SK-N-SH (cell line): ENCODE measurements around the gene METTL9. TPM values are rescaled to one million over a fixed set of nuclear protein-coding genes. Genes with fewer than 3 reads are reported as not detected.

Source experiments
- CTCF ChIA-PET: fragments of 300-600, 350-600 bp; formaldehyde crosslinking; extraction: SDS; loops from one replicate; lab custom pipeline; 2021; lab: Yijun Ruan, JAX
- POLR2A ChIA-PET: fragments of 350-600 bp; sonication (Branson Sonifier 250); formaldehyde crosslinking; extraction: SDS; loops from one replicate; lab custom pipeline; 2020; ENCODE audit warnings: antibody characterized with exemption, inconsistent platforms; lab: Yijun Ruan, JAX
- DNase-seq: peaks from one replicate; pipeline ENCODE4 v3.0.0; 2012
- H2AFZ ChIP-seq: fragments of 200-600 bp; sonication (generic); 2 replicates; pipeline ENCODE4 v1.8.1; 2016; ENCODE audit warnings: antibody characterized with exemption, mild to moderate bottlenecking, low read depth
- H3F3A ChIP-seq: fragments of 200-600 bp; sonication (generic); replicated peaks from 2 replicates; pipeline ENCODE3; 2016; ENCODE audit warnings: antibody characterized with exemption, mild to moderate bottlenecking; ENCODE audit not compliant: insufficient read depth
- H3K27ac ChIP-seq, 2 experiments: fragments of 200-500 bp in 1 of 2; fragments of 200-600 bp in 1 of 2; sonication (Bioruptor generic) in 1 of 2; sonication (generic), shearing (Covaris generic) in 1 of 2; 2 replicates each; pipeline versions ENCODE4 v1.5.1 to v1.6.1; 2014 to 2016; ENCODE audit warnings: low read depth in 2 of 2, inconsistent platforms in 1 of 2, low read length in 1 of 2, mild to moderate bottlenecking in 1 of 2, mixed read lengths in 1 of 2
- H3K27me3 ChIP-seq: fragments of 200-600 bp; sonication (generic), shearing (Covaris generic); 2 replicates; pipeline ENCODE4 v1.6.1; 2016; ENCODE audit warnings: mixed run types; ENCODE audit not compliant: insufficient read depth
- H3K36me3 ChIP-seq, 2 experiments: fragments of 200-500 bp in 1 of 2; fragments of 200-600 bp in 1 of 2; sonication (Bioruptor generic) in 1 of 2; sonication (generic) in 1 of 2; replicated peaks in 1 of 2; 2 replicates each; pipeline versions ENCODE3 to v1.5.1; 2014 to 2016; ENCODE audit warnings: low read length in 1 of 2, mild to moderate bottlenecking in 1 of 2; ENCODE audit not compliant: insufficient read depth in 2 of 2, control insufficient read depth in 1 of 2
- H3K4me1 ChIP-seq, 2 experiments: fragments of 200-500 bp in 1 of 2; fragments of 200-600 bp in 1 of 2; sonication (Bioruptor generic) in 1 of 2; sonication (generic), shearing (Covaris generic) in 1 of 2; 2 replicates each; pipeline versions ENCODE4 v1.5.1 to v1.6.1; 2014 to 2016; ENCODE audit warnings: low read depth in 1 of 2, low read length in 1 of 2, mixed run types in 1 of 2; ENCODE audit not compliant: insufficient read depth in 2 of 2, control insufficient read depth in 1 of 2
- H3K4me2 ChIP-seq: fragments of 200-600 bp; sonication (generic), shearing (Covaris generic); 2 replicates; pipeline ENCODE4 v1.6.1; 2017; ENCODE audit warnings: mixed run types
- H3K4me3 ChIP-seq, 2 experiments: fragments of 200-500 bp in 1 of 2; fragments of 200-600 bp in 1 of 2; sonication (Bioruptor generic) in 1 of 2; sonication (generic), shearing (Covaris generic) in 1 of 2; 2 replicates each; pipeline versions ENCODE4 v1.5.1 to v1.8.1; 2014 to 2016; ENCODE audit warnings: low read depth in 2 of 2, inconsistent platforms in 1 of 2, low read length in 1 of 2, mild to moderate bottlenecking in 1 of 2, mixed read lengths in 1 of 2, moderate library complexity in 1 of 2
- H3K79me2 ChIP-seq: fragments of 200-600 bp; sonication (generic); 2 replicates; pipeline ENCODE4 v1.8.1; 2017; ENCODE audit warnings: mild to moderate bottlenecking; ENCODE audit not compliant: insufficient read depth
- H3K9ac ChIP-seq: fragments of 200-600 bp; sonication (generic); 2 replicates; pipeline ENCODE4 v1.6.1; 2017; ENCODE audit warnings: mixed run types
- H3K9me2 ChIP-seq: fragments of 200-600 bp; sonication (generic); 2 replicates; pipeline ENCODE4 v1.6.1; 2017; ENCODE audit warnings: mixed run types
- H3K9me3 ChIP-seq: fragments of 200-600 bp; sonication (generic); 2 replicates; pipeline ENCODE4 v1.6.1; 2017; ENCODE audit warnings: mixed run types, mild to moderate bottlenecking, moderate library complexity
- H4K20me1 ChIP-seq: fragments of 200-600 bp; sonication (generic); 2 replicates; pipeline ENCODE4 v1.6.1; 2017; ENCODE audit warnings: mild to moderate bottlenecking, mixed run types; ENCODE audit not compliant: insufficient read depth
- CHD2 ChIP-seq: fragments of 150-350 bp; IDR thresholded peaks from 2 replicates; pipeline ENCODE4 v1.6.1; 2018; ENCODE audit warnings: low read length; ENCODE audit not compliant: partially characterized antibody
- ELF1 ChIP-seq: IDR thresholded peaks from 2 replicates; pipeline ENCODE4 v1.4.0; 2012
- EP300 ChIP-seq, 2 experiments: IDR thresholded peaks; 2 replicates each; pipeline versions ENCODE4 v1.4.0 to v1.6.1; 2012; ENCODE audit warnings: borderline replicate concordance in 1 of 2, low read depth in 1 of 2, low read length in 1 of 2
- FOSL2 ChIP-seq: IDR thresholded peaks from 2 replicates; pipeline ENCODE4 v1.4.0; 2012; ENCODE audit warnings: low read depth, mild to moderate bottlenecking, moderate library complexity, borderline replicate concordance
- FOXJ3 ChIP-seq: sonication (generic); formaldehyde crosslinking; IDR thresholded peaks from 2 replicates; pipeline ENCODE4 v1.5.1; 2020; ENCODE audit warnings: mild to moderate bottlenecking, missing genetic modification reagents
- FOXM1 ChIP-seq: IDR thresholded peaks from 2 replicates; pipeline ENCODE4 v1.4.0; 2012; ENCODE audit warnings: low read depth, mild to moderate bottlenecking
- GABPA ChIP-seq: IDR thresholded peaks from 2 replicates; pipeline ENCODE4 v1.4.0; 2012; ENCODE audit warnings: low read depth, mild to moderate bottlenecking
- IRF3 ChIP-seq: fragments of 150-350 bp; IDR thresholded peaks from 2 replicates; pipeline ENCODE4 v1.6.1; 2016; ENCODE audit warnings: mild to moderate bottlenecking, low read depth, low read length
- JUND ChIP-seq: IDR thresholded peaks from 2 replicates; pipeline ENCODE4 v1.4.0; 2012
- NFIC ChIP-seq: IDR thresholded peaks from 2 replicates; pipeline ENCODE4 v1.4.0; 2012; ENCODE audit warnings: borderline replicate concordance
- NRF1 ChIP-seq: IDR thresholded peaks from 2 replicates; pipeline ENCODE4 v1.6.1; 2012; ENCODE audit warnings: low read depth, mild to moderate bottlenecking, low read length
- POLR2AphosphoS5 ChIP-seq: IDR thresholded peaks from 2 replicates; pipeline ENCODE4 v1.6.1; 2012; ENCODE audit warnings: low read depth, low read length
- RXRA ChIP-seq: IDR thresholded peaks from 2 replicates; pipeline ENCODE4 v1.4.0; 2012; ENCODE audit warnings: low read depth, mild to moderate bottlenecking, borderline replicate concordance
- SMC3 ChIP-seq: IDR thresholded peaks from 2 replicates; pipeline ENCODE4 v1.6.1; 2012; ENCODE audit warnings: low read depth, low read length, improper control_type of control experiment
- TAF1 ChIP-seq: IDR thresholded peaks from 2 replicates; pipeline ENCODE4 v1.6.1; 2012; ENCODE audit warnings: low read depth, mild to moderate bottlenecking, low read length, moderate library complexity, borderline replicate concordance
- YY1 ChIP-seq: IDR thresholded peaks from 2 replicates; pipeline ENCODE4 v1.4.0; 2012; ENCODE audit warnings: low read depth, mild to moderate bottlenecking
- ZBTB33 ChIP-seq: IDR thresholded peaks from 2 replicates; pipeline ENCODE4 v1.4.0; 2012; ENCODE audit warnings: low read depth, borderline replicate concordance
- WGBS: methylation state at CpG from one replicate; pipeline ENCODE4 v1.1.6; 2017; ENCODE audit warnings: low lambda C conversion rate; 5-methylcytosine and 5-hydroxymethylcytosine counted together
- polyA plus RNA-seq, 3 experiments: library from polyadenylated mRNA; depleted of rRNA; stranded (reverse); fragments of >200 nt; gene quantifications; 2 replicates each; pipeline ENCODE4 v1.2.3, GENCODE V29; 2012
- TF ChIP-seq, protein P1 (sequence below): fragments of 150-350 bp; IDR thresholded peaks from 2 replicates; pipeline ENCODE4 v1.6.1; 2017; ENCODE audit warnings: antibody characterized with exemption, low read length, low read depth, borderline replicate concordance
- TF ChIP-seq, protein P2 (sequence below): IDR thresholded peaks from 2 replicates; pipeline ENCODE4; 2012
- TF ChIP-seq, protein P3 (sequence below): IDR thresholded peaks from 2 replicates; pipeline ENCODE4 v1.4.0; 2012; ENCODE audit warnings: low read depth, borderline replicate concordance

The METTL9 gene
- polyA plus RNA-seq, 1 of the 3 experiments (the other 2 are of a cell fraction): 70.7 TPM

DNA sequence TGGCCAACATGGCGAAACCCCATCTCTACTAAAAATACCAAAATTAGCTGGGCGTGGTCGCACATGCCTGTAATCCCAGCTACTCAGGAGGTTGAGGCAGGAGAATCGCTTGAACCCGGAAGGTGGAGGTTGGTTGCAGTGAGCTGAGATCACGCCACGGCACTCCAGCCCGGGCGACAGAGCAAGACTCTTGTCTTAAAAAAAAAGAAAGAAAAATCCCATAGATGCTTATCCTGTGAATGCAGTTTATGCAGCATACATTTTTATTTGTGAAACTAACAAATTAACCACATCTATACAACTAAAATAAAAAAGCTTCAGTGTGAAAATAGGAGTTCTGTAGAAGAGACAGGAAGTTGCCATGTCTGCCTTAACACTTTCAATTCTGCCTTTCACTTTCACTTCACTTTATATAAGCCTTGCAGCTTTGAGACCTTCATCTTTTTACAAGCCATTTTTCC lies 45.9 kb downstream of the METTL9 start:
- DNase-seq: no peak
- H3F3A ChIP-seq: no peaks in the 10 kb centered on the region
- no peaks in the 10 kb centered on the region for H3K9me3 ChIP-seq
- peak overlapping the region in 1 of 2 experiments; percentile 14; a peak in 2 of 4 replicates for H3K27ac ChIP-seq
- 96% methylated on average over 9 of the region's 9 CpGs for WGBS
- H3K27me3 ChIP-seq: no peaks in the 10 kb centered on the region
- H4K20me1 ChIP-seq: peaks cover 6% of the 10 kb centered on the region
- peaks cover 76% of the 10 kb centered on the region for H3K79me2 ChIP-seq
- TF ChIP-seq TAF1 (no peak), CHD2 (no peak), NFIC (no peak)
- TF ChIP-seq, protein P1, sequence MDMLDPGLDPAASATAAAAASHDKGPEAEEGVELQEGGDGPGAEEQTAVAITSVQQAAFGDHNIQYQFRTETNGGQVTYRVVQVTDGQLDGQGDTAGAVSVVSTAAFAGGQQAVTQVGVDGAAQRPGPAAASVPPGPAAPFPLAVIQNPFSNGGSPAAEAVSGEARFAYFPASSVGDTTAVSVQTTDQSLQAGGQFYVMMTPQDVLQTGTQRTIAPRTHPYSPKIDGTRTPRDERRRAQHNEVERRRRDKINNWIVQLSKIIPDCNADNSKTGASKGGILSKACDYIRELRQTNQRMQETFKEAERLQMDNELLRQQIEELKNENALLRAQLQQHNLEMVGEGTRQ: no peak
- no peak overlapping the region for H3K4me3 ChIP-seq
- no peak overlapping the region for H3K9ac ChIP-seq
- no peak overlapping the region; the same call in 1 of the 2 replicates for H2AFZ ChIP-seq
- H3K9me2 ChIP-seq: no peaks in the 10 kb centered on the region
- ChIA-PET CTCF (interaction anchor here (1.2 to 2.2 kb wide), 4 partner anchors 12 to 63 kb away, joined by 3 to 23 read pairs (median 10); no protein-coding TSS in a partner anchor), POLR2A (no interaction called here)
- H3K36me3 ChIP-seq: peaks cover 0 to 15% of the 10 kb centered on the region in 2 experiments
- peak overlapping the region; percentile 36 for H3K4me2 ChIP-seq
- H3K4me1 ChIP-seq: peaks cover 0 to 5% of the 10 kb centered on the region in 2 experiments; a peak in 3 of 4 replicates

DNA sequence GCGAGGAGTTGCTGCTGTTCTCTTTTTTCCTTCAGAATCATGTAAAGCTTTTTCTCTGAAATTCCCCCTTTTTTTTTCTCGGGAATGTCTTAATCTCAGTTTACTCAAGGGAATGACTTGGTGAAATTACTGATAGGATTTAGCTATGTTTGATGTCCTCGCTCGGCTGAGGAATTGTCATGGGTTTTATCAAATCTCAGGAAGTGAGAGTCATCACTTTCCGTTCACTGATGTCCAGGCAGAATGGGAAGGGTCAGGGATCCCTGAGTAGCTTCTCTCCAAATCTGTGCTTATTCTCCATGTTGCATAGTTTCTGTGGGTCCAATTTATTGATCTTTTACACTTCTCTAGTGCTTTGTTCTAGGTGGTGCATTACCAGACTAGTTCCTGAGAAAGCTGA lies 46.7 kb downstream of the METTL9 start:
- Histone ChIP-seq H3K9ac (no peak overlapping the region), H3K36me3 (peaks cover 0 to 13% of the 10 kb centered on the region in 2 experiments), H3K4me3 (no peak overlapping the region), H3K27ac (no peak overlapping the region), H3K79me2 (peaks cover 78% of the 10 kb centered on the region), H3K9me2 (no peaks in the 10 kb centered on the region), H3K4me1 (peaks cover 0 to 5% of the 10 kb centered on the region in 2 experiments; a peak in 3 of 4 replicates), H4K20me1 (peaks cover 2% of the 10 kb centered on the region; the same call in 1 of the 2 replicates), H3K4me2 (no peak overlapping the region; the same call in 1 of the 2 replicates), H3F3A (no peaks in the 10 kb centered on the region), H2AFZ (no peak overlapping the region), H3K9me3 (no peaks in the 10 kb centered on the region), H3K27me3 (no peaks in the 10 kb centered on the region)
- ChIA-PET CTCF (interaction anchor here (0.9 to 2.2 kb wide), 5 partner anchors 11 to 62 kb away, joined by 3 to 23 read pairs (median 9); no protein-coding TSS in a partner anchor), POLR2A (no interaction called here)
- no peak for DNase-seq
- WGBS: 91% methylated on average over 5 of the region's 5 CpGs
- no peak for TF ChIP-seq EP300 (IDR thresholded peaks at IDR 0.05; ENCODE audit: borderline replicate concordance in 1 of 2, low read depth in 1 of 2, low read length in 1 of 2)
- TF ChIP-seq YY1: no peak
- TF ChIP-seq POLR2AphosphoS5: no peak
- TF ChIP-seq IRF3: no peak
- no peak for TF ChIP-seq ZBTB33
- no peak for TF ChIP-seq ELF1
- no peak for TF ChIP-seq FOXM1
- TF ChIP-seq, protein P2, sequence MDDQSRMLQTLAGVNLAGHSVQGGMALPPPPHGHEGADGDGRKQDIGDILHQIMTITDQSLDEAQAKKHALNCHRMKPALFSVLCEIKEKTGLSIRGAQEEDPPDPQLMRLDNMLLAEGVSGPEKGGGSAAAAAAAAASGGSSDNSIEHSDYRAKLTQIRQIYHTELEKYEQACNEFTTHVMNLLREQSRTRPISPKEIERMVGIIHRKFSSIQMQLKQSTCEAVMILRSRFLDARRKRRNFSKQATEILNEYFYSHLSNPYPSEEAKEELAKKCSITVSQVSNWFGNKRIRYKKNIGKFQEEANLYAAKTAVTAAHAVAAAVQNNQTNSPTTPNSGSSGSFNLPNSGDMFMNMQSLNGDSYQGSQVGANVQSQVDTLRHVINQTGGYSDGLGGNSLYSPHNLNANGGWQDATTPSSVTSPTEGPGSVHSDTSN: no peak
- TF ChIP-seq JUND: no peak
- no peak for TF ChIP-seq FOXJ3 (CRISPR knock-in tag)
- TF ChIP-seq, protein P3, sequence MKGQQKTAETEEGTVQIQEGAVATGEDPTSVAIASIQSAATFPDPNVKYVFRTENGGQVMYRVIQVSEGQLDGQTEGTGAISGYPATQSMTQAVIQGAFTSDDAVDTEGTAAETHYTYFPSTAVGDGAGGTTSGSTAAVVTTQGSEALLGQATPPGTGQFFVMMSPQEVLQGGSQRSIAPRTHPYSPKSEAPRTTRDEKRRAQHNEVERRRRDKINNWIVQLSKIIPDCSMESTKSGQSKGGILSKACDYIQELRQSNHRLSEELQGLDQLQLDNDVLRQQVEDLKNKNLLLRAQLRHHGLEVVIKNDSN: no peak
- no peak for TF ChIP-seq GABPA
- TF ChIP-seq FOSL2: no peak
- no peak for TF ChIP-seq RXRA
- TF ChIP-seq TAF1: no peak
- TF ChIP-seq SMC3: no peak
- TF ChIP-seq NRF1: no peak
- no peak for TF ChIP-seq CHD2
